ENCODE results near the gene EXOC6.
A peak's percentile ranks its signal among the peaks of the same experiment; 100 is the strongest.
"Not testable (repeated sequence)": the region's sequence is repeated elsewhere in the genome, so short reads cannot be mapped to it uniquely, and the experiment has no call there.

Gene EXOC6

DNA sequence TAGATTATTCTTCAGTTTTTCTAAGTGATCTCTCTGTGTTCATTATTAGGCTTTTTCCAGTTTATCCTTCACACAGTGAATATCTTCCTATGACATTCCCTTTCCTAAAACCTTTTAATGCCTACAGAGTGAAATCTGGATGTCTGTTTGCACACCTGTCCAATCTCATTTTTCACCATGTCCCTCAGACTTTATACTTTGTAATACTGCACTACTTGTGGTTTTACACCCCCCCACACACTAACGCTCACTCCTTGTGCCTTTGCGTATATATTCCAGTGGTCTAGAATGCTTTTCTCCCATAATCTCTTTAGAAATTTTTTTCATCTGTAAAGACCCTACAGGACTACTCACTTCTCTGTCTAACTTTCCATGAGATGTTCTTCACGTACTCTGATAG, 98.2 kb downstream of the EXOC6 start:
- no peak for DNase-seq

DNA sequence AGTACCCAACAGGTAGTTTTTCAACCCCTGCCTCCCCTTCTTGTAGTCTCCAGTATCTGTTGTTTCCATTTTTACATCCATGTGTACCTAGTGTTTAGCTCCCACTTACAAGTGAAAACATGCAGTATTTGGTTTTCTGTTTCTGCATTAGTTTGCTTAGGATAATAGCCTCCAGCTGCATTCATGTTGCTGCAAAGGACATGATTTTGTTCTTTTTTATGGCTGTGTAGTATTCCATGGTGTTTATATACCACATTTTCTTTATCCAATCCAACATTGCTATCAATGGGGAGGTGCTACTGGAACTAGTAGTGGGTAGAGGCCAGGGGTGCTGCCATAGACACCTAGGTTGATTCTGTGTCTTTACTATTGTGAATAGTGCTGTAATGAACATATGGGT, 104.3 kb downstream of the EXOC6 start:
- not testable (repeated sequence) for DNase-seq

DNA sequence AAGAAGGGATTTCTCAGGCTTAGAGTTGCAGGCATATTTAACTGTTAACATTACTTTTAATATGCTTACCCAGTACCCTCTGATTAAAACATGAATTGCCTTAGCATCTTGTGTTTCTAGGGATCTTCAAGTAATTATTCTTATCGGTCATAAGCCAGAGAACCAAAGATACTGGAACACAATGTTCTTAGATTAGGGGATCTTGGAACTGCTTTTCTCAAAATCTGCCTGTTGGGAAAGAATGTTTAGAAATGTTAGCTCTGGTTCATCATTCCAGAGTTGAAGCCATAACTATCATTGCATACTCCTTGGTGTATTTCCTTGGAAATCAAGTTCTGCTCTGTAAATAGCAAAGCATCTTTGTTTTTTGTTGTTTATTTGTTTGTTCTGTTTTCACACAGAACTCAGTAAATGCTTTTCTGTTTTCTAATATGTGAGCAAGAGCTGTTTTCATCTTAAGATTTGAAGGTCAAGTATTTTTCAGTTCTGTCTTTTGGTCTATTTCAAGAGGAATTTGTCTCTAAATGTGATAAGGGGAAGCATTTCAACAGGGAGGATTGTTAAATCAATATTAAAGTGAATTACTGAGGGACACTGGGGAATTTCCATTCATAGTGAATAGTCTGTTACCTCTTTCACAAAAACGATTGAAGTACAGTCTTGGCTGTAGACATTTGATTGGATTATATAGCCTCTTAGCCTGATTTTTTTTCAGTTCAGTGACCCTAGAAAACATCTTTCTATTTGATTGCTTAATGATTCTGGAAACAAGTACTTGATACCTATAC, 109.1 kb downstream of the EXOC6 start:
- DNase-seq = no peak

DNA sequence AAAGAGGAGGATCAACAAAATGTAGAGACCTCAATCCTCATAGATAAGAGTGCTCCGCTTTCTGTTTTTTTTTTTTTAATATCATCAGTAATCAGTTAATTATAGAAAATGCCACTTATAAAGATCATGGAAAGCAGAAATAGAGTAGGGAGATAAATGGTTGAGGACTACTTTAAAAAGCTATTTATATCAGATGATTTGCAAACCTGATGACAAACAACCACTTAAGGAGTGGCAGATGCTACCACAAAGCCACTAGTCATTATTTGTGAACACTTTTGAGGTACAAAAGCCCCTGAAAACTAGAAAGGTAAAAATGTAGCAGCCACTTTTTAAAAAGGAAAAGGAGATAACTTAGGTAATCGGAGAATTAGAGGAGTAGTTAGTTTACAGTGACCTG, 113.3 kb downstream of the EXOC6 start:
- DNase-seq = no peak

DNA sequence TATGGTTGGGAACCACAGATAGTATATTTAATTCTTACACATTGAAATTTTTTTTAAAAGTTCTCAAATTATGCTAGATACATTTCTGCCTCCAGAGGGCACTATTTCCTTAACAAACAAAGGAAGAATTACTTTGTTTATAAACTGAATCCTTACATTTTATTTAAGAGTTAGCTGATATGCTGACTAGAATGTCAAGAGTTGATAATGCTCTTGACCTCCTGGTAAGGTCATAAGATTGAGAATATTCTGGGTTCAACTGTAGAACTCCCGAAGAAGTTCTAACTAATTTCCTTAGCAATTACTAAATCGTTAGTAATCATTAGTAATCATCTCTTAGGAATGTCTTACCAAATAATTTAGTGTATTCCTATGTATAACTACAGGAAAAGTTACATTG, 117.0 kb downstream of the EXOC6 start:
- peak; percentile 37 for DNase-seq

DNA sequence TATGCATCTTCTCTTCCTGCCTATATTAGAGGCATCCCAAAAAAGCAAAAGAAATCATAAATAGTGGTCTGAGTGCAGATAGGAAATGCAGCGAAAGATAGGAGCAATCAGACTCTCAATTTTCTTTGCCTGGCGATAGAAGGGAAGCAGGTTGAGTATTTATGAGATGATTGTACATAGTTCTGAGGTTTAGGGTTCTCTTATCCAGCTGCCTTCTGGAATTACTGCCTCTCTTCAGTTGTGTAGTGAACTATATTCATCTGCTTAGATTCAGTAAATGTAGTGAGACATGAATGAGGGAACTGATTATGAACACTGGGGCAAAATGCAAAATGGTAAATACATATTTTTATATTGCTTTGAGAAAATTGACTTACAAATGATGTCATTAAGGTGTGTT, 119.3 kb downstream of the EXOC6 start:
- no peak for DNase-seq

DNA sequence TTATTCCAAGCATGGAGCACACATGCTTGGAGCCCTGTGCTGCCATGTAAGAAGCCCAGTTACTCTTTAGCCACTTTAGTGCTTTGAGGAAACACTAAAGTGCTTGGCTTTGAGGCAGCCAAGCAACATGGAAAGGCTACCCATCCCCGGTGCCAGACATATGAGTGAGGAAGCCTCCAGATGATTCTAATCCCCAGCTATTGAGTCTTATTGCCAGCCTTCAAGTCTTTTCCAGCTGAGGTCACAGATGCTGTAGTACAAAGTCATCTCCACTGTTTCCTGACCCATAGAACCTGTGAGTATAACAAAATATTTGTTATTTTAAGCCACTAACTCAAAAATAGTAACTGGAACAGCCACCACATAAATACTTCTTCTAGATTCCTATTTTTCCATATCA, 120.8 kb downstream of the EXOC6 start:
- no peak for DNase-seq

DNA sequence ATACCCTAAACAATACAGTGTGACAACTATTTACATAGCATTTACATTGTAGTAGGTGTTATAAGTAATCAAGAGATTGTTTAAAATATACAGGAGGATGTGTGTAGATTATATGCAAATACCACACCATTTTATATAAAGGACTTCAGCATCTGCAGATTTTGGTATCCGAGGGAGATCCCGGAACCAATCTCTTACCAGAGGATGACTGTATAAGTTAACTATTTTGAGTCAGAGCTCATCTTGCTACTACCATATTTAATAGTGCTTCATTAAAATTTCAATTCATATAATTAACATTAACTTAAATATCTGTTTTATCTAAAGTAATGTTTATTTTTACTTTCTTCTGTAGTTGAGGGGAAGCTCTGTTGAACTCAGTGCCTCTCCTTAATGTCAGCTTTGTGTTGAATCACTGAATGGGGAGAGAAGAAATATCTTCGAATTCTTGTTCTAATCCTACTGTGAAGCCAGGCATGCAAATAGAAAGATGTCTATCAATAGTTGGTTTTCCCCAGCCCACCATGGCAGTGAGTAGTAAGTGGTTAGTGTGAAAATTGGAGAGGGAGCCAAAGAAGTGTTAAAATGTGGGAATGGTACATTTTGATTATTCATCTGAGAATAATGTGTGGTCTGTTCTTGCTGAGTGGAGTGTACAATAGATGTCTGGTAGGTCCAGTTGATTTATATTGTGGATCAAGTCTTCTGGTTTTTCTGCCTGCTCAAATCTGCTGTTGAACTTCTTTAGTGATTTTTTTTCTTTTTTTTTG, 122.2 kb downstream of the EXOC6 start:
- DNase-seq = no peak

DNA sequence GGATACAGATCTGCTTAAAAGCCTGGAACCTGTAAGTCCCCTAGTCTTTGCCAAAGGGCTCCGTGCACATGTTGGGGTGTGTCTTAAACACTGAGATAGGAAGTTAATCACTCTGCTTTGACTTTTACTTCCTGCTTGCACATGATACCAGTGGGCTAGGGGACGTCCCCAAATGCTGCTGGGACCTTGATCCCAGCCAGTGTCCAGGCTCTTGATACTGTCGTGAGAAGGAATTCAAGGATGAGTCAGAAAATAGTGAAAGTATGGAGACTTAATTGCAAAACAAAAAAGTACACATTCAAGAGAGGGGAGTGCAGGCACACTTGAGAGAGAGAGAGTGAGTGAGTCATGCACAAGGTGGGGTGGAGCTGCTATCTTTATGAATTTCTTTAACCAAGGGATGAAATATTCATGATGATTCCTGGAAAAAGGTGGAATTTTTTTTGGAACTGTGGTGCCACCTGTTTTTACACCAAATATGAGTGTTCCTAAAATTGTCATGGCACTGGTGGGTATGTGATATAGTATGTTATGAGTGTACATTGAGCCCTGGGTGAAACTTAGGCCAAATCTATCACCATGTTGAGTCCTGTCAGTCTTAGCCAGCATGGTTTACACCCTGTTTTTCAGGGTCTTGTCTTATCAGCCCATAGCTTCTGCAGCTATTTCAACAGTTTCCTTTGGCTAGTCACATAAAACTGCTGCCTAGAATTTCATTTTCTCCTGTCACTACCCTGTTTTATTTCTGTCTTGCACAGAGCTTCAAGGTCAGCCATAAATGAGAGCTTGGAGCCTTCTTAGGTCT, 123.9 kb downstream of the EXOC6 start:
- DNase-seq = no peak

DNA sequence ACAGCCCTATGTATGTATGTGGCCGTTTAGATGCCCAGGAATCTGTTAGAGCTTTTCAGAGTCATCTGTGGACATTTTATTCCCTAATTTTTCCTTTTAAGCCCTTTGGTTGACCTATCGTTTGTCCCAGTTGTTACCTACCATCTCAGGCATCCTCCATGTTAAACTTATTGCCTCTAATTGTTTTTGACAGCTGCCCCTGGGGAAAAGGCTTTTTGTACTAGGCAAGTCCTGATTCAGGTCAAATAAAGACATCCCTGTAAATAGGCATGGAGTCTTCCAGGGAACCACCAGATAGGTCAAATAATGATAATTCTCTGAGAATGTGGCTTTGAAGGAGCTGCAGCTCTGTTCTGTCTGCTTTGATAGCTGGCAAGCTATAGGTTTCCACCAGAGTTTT, 124.6 kb downstream of the EXOC6 start:
- no peak for DNase-seq

DNA sequence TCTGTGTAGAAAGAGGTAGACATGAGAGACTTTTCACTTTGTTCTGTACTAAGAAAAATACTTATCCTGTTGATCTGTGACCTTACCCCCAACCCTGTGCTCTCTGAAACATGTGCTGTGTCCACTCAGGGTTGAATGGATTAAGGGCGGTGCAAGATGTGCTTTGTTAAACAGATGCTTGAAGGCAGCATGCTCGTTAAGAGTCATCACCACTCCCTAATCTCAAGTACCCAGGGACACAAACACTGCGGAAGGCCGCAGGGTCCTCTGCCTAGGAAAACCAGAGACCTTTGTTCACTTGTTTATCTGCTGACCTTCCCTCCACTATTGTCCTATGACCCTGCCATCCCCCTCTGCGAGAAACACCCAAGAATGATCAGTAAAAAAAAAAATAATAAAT, 128.0 kb downstream of the EXOC6 start:
- DNase-seq = not testable (repeated sequence)

DNA sequence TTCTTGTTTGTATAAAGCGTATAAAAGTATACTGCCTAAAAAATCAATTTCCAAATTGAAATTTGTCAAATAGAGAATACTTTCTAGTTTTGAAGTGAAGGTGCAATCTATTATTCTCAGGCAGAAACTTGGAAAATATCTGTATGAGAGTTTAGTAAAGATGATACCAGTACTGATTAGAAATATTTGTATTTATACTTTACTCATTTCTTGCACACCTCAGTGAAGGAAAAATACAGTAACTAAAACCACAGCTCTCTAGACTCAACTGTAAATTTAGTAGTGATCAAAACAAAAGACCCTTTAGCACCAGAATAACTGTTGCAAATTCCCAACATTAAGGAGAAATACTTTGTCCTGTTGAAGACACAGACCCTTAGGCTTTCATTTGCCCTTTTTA, 140.9 kb downstream of the EXOC6 start:
- DNase-seq = no peak

DNA sequence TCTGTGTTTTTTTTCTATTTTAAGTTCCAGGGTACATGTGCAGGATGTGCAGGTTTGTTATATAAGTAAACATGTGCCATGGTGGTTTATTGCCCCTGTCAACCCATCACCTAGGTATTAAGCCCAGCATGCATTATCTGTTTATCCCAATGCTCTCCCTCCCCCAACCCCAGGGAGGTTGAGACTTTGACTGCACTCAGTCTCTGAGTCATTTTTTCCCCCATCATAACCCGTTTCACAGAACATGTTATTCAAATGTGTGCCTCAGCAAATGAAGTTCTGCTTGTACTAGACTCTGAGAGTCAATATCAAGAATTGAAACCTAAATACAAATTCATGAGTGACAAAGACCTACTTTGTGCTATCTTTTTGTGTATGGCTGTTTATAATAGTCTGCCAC, 142.3 kb downstream of the EXOC6 start:
- DNase-seq = no peak

DNA sequence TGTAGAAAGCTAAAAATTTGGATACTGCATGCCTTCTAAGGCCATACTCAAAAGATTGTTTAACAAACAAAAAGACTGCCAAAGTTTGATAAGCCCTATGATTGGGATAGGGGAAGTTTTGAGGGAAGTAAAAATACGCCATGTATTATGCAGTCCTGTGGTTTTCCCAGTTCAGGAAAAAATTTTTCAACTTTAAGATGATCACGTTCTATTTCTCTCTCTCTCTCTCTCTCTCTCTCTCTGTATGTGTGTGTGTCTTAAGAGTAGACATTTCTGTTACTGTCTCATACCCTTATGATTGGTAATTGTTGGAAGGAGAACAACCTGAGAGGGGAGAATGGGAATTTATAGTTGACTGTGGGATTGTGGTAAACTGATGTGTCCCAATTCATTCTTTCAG, 143.2 kb downstream of the EXOC6 start:
- no peak for DNase-seq

DNA sequence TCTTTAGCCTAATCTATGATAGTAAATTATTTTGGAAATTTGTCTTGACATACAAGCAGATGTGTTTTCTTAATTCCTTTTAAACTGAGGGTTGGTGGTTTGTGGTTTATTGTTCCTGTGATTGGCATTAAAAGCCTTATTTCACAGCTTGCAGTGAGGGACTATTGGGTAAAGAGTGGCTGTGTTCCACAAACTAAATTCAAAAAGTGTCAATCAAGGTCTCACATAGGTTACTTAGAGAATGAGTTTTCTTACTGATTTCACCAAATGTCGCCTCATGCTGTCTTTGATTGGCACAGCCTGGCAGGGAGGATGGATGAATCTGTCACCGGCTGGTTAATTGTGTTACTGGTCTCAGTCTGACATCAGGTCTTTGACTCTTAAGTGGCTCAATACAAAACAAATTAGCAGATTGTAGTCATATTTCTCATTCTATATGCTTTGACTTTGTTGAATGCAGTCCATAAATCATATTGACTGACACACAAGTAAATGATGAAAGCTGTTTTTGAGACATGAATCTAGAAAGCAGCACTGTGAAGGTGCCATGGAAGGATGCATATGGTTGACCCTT, 145.5 kb downstream of the EXOC6 start:
- DNase-seq = peak; percentile 19

DNA sequence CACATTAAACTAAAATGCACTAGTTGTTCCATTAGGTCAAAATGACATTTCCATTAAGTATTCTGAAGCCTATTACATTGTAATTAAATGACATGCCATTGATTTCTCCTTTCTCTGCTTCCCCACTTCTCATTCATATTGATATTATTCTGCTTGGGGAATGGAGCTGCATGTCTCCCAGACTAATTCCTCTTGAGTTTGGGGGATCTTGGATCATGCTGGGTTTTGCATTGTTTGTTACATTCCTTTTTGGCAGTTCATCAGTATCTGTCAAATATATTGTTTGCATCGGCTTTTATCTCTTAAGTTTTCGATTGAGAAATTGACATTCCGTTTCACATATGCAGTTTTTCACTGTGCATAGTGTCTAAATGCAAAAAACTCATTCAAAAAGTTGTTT, 147.2 kb downstream of the EXOC6 start:
- no peak for DNase-seq

DNA sequence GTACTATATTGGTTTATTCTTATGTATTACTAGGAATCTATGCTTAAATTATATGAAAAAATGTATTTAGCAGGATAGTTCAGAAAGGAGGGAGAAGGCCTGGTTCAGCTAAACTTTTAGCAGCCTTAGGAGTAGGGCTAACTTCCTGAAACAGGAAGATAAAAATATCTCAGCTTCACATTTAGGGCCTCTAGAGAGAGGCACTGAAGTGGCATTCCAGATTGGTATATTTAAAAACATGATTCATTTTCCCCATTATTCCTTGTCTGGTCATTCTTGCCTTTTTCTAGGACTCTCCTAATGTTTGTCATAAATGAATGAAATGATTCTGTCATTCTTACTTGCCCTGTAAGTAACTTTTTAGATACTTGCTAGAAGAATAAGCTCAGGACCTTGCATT, 149.3 kb downstream of the EXOC6 start:
- DNase-seq = no peak

DNA sequence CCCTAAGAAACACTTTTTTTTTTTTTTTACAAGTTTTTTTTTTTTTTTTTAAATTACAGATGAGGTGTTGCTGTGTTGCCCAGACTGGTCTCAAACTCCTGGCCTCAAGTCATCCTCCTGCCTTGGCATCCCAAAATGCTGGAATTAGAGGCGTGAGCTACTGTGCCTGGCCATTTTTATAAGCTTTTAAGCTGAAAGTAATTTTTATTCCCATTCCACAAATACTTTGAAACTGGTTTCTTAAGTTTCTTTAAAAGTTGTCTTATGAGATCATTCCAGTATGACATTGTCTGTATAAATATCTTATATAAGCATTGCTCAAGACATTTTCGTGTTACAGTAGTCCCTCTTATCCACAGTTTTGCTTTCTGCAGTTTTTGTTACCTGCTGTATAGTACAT, 150.9 kb downstream of the EXOC6 start:
- no peak for DNase-seq

DNA sequence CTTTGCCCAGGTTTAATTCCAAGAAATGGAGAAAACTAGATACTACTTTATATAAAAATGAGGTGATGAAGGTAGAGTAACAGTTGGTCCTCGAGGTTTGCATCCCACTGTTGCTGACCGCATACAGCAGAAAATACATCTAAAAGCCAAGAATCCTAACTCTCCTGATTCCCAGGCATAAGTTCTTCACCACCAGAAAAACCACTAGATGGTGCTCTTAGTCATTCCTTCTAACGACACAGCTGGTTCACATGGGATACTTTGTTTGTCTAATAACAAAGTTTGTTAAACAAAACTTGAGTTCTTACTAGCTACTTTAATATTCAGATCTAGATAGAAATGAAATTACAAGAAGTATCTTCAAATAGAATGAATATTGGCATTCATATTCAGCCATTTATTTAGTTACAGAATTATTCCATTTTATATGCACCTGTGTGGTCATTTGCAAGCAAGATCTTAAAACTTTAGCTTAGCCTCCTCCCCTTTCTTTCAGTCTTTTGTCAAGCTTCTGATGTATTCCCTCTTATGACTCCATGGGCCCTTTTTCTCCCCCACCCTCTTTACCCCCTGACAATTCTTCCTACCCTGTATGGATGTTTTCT, 158.2 kb downstream of the EXOC6 start:
- peak; percentile 24 for DNase-seq

DNA sequence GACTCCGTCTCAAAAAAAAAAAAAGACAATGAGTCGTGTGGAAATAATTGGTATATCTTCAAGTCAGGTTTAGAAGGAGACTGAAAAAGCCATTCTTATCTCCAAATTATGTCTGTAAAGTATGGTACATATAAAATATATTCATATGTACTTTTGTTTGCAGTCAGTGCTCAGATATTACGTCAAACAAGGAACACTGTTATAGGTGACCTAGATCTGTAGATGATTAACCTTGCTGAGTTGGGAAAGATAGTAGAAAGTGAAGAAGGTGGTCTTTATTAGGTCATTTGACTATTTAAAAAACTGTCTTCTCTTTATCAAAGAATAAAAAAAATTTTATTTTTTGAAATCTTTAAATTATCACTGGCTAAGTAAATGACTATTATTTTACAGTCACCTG, 167.4 kb downstream of the EXOC6 start:
- DNase-seq = no peak

DNA sequence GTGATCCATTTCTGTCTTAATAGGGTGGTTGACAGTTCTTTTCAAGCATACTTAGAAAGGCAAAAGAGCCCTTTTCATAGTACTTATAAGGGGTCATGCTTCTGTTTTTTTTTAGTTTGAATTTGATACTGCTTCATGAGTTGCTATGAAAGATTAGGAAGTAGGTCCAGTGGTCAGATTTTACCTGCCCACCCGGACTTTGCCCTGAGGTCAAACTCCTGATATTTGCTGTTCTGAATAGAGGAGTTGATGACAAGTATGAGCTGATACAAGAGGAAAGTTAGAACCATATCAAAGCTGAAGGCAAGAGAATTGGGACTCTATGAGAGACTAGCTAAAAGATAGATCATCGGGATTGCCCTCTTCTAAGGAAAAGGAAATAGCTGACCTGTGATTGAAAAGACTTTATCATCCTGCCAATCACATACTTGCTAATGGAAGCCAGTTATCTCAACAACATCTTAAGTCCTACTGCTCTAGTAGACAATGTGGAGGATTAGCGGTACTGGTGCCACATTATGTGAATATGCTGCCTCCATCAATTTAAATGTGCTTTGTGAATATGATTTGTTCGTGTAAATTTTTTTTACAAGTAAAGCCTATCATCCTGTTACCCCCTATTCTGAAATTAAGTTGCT, 174.8 kb downstream of the EXOC6 start:
- DNase-seq = no peak

DNA sequence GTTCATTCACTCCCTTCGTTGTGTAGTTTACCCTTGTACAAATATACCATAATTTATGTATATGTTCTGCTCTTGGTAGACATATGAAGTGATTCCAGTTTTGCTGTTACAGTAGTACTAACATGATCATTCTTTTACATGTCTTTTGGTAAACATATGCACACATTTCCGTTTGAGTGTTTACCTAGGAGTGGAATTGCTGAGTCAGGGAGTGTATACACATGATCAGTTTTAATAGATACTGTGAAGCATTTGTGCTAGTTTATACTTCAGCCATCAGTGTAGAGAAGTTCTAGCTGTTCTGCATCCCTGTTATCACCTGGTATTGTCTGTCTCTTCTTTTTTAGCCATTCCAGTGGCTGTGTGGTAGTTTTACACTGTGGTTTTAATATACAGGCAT, 177.8 kb downstream of the EXOC6 start:
- DNase-seq = no peak
